Sigmoid colon (tissue), 7 donors: ENCODE data around the gene SAA1. TPM values are rescaled to one million over a fixed set of nuclear protein-coding genes. Genes with fewer than 3 reads are reported as not detected.

ENCODE experiments used
- DNase-seq: peaks from one replicate; pipeline ENCODE4 v3.0.0-alpha.2; 2019
- H3K27ac ChIP-seq, 4 donors: fragments of 200-600 bp; sonication (generic); one replicate each; pipeline ENCODE4 v1.5.1; 2016 to 2019; ENCODE audit warnings: mild to moderate bottlenecking in 1 of 4
- H3K27me3 ChIP-seq, 3 donors: fragments of 200-600 bp; sonication (generic); one replicate each; pipeline ENCODE4 v1.5.1; 2019; ENCODE audit warnings: mild to moderate bottlenecking in 1 of 3
- H3K36me3 ChIP-seq, 4 donors: fragments of 200-600 bp; sonication (generic); one replicate each; pipeline ENCODE4 v1.5.1; 2016 to 2019
- H3K4me1 ChIP-seq, 4 donors: fragments of 200-600 bp; sonication (generic); one replicate each; pipeline ENCODE4 v1.5.1; 2017 to 2019
- H3K4me3 ChIP-seq, 4 donors: fragments of 200-600 bp; sonication (generic); one replicate each; pipeline ENCODE4 v1.5.1; 2017 to 2019; ENCODE audit warnings: mild to moderate bottlenecking in 2 of 4, moderate library complexity in 1 of 4
- H3K9me3 ChIP-seq, 4 donors: fragments of 200-600 bp in 3 of 4; sonication (generic) in 3 of 4; one replicate each; pipeline versions ENCODE4 v1.5.1 to v1.6.1; 2013 to 2019
- EP300 ChIP-seq, 4 donors: sonication (generic); formaldehyde crosslinking; IDR thresholded peaks; one replicate each; pipeline ENCODE4 v1.6.1; 2017; ENCODE audit warnings: antibody characterized with exemption in 4 of 4
- POLR2A ChIP-seq, 2 donors: fragments of 450-650 bp; IDR thresholded peaks; one replicate each; pipeline ENCODE4 v1.6.1; 2016; ENCODE audit warnings: antibody characterized with exemption in 2 of 2, mild to moderate bottlenecking in 2 of 2, moderate library complexity in 2 of 2
- POLR2AphosphoS5 ChIP-seq, 4 donors: sonication (generic); formaldehyde crosslinking; IDR thresholded peaks; one replicate each; pipeline ENCODE4 v1.6.1; 2017; ENCODE audit warnings: antibody characterized with exemption in 4 of 4
- WGBS, 2 donors: extraction: QIAGEN DNeasy Blood & Tissue Kit; methylation state at CpG; one replicate each; pipeline ENCODE4 v1.1.7; 2013; 5-methylcytosine and 5-hydroxymethylcytosine counted together
- intact Hi-C: fragments of 100-400 bp; cut with DNase I; formaldehyde crosslinking; loops from one replicate; pipeline ENCODE4 v1.15.1; 2023
- polyA plus RNA-seq, 3 donors: library from polyadenylated mRNA; stranded (reverse); fragments of 200-250 nt; gene quantifications; one replicate each; pipeline ENCODE4 v1.2.3, GENCODE V29; 2013
- total RNA-seq, 4 donors: library from RNA; depleted of rRNA; stranded (reverse); fragments of >200 nt; gene quantifications; one replicate each; pipeline ENCODE4 v1.1.0, GENCODE V29; 2016
- TF ChIP-seq, protein P1 (sequence below), 4 experiments: fragments of 450-650 bp in 3 of 4; fragments of 200-600 bp in 1 of 4; IDR thresholded peaks; one replicate each; pipeline ENCODE4 v1.5.1; 2016 to 2019; ENCODE audit warnings: antibody characterized with exemption in 4 of 4, mild to moderate bottlenecking in 3 of 4, moderate library complexity in 2 of 4
- donor health status: healthy with polysubstance abuse.
- donor health status: Bipolar disorder and iron deficiency.
- donor health status: healthy.

Gene SAA1
- 10 to 100 TPM in 1 of 4 donors, 1 to 10 TPM in 2, not detected in 1; 1.6 to 68.8 (median 1.9) TPM for total RNA-seq
- polyA plus RNA-seq: 100 to 1,000 TPM in 1 of 3 donors, 10 to 100 TPM in 1, 1 to 10 TPM in 1; 5.5 to 250 (median 11.4) TPM

DNA sequence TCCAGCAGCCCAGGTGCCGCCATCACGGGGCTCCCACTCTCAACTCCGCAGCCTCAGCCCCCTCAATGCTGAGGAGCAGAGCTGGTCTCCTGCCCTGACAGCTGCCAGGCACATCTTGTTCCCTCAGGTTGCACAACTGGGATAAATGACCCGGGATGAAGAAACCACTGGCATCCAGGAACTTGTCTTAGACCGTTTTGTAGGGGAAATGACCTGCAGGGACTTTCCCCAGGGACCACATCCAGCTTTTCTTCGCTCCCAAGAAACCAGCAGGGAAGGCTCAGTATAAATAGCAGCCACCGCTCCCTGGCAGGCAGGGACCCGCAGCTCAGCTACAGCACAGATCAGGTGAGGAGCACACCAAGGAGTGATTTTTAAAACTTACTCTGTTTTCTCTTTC lies at the start of gene SAA1:
Gene SAA1, plus strand, starts transcription at position 316 of the 400 bp plus-strand sequence. CDS start 624 bp downstream, outside the sequence.
- intact Hi-C loops: no loop called here
- Histone ChIP-seq H3K27me3 (no peaks in the 10 kb centered on the region), H3K9me3 (no peaks in the 10 kb centered on the region), H3K4me1 (no peaks in the 10 kb centered on the region), H3K27ac (no peak within 1 kb of the TSS), H3K36me3 (no peaks in the 10 kb centered on the region), H3K4me3 (no peak within 1 kb of the TSS)
- WGBS, 2 donors: 64 to 68% methylated on average over 8 of the region's 8 CpGs
- no peak for DNase-seq
- TF ChIP-seq POLR2AphosphoS5 (IDR thresholded peaks at IDR 0.05) (no peak), EP300 (IDR thresholded peaks at IDR 0.05) (no peak), POLR2A (IDR thresholded peaks at IDR 0.05) (no peak)
- TF ChIP-seq, protein P1, sequence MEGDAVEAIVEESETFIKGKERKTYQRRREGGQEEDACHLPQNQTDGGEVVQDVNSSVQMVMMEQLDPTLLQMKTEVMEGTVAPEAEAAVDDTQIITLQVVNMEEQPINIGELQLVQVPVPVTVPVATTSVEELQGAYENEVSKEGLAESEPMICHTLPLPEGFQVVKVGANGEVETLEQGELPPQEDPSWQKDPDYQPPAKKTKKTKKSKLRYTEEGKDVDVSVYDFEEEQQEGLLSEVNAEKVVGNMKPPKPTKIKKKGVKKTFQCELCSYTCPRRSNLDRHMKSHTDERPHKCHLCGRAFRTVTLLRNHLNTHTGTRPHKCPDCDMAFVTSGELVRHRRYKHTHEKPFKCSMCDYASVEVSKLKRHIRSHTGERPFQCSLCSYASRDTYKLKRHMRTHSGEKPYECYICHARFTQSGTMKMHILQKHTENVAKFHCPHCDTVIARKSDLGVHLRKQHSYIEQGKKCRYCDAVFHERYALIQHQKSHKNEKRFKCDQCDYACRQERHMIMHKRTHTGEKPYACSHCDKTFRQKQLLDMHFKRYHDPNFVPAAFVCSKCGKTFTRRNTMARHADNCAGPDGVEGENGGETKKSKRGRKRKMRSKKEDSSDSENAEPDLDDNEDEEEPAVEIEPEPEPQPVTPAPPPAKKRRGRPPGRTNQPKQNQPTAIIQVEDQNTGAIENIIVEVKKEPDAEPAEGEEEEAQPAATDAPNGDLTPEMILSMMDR (IDR thresholded peaks at IDR 0.05): no peak

DNA sequence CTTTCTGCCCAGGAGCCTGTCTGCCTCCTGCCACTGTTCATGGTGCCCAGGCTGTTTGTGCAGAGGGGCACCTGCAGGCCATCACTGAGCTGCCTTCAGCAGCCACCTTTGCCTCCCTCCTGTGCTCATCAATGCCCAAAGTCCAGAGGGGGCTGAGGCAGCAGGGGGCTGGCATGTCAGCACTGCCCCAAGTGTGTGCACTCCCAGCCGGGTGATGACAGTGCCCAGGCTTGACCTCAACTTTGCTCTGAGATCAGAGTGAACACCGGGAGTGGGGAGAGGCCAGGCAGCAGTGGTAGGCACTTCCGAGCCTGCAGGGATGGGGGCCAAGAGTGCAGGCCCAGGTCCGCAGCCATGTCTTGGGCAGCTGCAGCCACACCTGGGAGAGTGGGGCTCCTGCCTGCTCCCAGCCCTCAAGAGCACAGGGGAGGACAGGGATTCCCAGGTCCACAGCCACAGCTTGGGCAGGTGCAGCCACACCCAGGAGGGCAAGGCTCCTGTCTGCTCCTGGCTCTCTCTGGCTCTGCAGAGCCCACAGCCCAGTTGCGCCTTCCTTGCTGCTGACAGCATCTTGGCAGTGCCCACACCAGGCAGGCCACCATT lies 44.7 kb upstream of the SAA1 start:
- Histone ChIP-seq H3K36me3 (no peaks in the 10 kb centered on the region), H3K4me1 (no peaks in the 10 kb centered on the region), H3K9me3 (no peaks in the 10 kb centered on the region), H3K27ac (no peak overlapping the region), H3K27me3 (no peaks in the 10 kb centered on the region), H3K4me3 (no peak overlapping the region)
- 64 to 91% methylated on average over 5 of the region's 5 CpGs for WGBS, 2 donors
- no peak for DNase-seq
- TF ChIP-seq POLR2AphosphoS5 (IDR thresholded peaks at IDR 0.05) (no peak), POLR2A (IDR thresholded peaks at IDR 0.05) (no peak), EP300 (IDR thresholded peaks at IDR 0.05) (no peak)
- TF ChIP-seq, protein P1 (IDR thresholded peaks at IDR 0.05): no peak
- intact Hi-C loops: no loop called here

DNA sequence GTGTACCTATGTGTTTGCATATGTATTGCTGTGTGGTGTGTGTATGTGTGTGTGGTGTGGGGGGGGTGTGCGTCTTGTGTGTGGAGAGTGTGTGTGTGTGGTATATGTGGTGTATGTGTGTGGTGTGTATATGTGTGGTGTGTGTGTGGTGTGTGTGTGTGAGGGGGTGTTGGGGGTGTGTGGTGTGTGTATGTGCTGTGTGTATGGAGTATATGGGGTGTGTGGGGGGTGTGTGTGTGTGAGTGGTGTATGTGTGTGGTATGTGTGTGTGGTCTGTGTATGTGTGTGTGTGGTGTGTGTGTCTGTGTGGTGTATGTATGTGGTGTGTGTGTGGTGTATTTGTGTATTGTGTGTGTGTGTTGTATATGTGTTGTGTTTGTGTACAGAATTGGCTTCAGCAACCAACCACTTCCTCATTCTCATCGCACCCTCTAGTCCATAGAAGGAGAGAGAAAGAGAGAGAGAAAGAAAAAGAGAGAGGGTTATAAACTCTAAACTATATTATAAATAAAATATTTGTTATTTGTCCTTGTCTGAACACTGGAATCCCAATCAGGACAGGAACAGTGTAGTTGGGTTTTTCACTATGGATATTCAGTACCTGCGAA lies 43.1 kb upstream of the SAA1 start:
- WGBS, 2 donors: 84 to 92% methylated on average over 3 of the region's 3 CpGs
- TF ChIP-seq POLR2A (IDR thresholded peaks at IDR 0.05) (no peak), POLR2AphosphoS5 (IDR thresholded peaks at IDR 0.05) (no peak), EP300 (IDR thresholded peaks at IDR 0.05) (no peak)
- TF ChIP-seq, protein P1 (IDR thresholded peaks at IDR 0.05): no peak
- intact Hi-C loops: no loop called here

DNA sequence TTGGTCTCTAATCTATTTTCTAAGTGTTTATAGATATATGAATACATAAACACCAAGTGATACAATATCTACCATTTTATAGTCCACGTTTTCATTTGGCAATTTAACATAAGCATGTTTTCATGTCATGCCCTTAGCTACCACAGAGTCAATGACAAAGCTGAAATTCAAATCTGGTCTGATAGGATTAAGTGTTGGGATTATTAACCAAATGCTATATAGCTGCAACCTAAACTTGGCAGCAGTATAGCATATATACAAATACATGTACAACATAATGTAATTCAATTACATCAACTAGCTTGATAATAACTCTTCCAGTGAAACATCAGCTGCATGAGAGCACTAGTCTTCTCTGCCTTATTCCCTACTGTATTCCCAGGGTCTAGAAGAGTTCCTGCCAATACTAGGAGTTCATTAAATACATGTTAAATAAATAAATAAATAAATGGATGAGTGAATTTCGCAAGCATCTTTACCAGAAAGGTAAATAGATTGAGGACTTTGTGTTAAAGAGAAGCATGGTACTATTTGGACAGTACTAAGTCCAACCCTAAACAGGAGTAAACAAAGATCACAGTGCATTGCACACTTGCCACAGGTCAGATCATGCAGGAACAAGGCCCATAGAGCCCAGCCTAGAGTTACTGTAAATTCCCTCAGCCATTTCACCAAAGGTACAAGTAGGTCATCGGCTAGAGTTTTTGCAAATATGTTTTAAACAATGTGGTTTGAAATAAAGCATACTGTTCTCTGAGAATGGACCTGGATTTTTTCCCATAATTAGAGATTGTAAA lies 42.3 kb upstream of the SAA1 start:
- no peak for TF ChIP-seq POLR2AphosphoS5 (IDR thresholded peaks at IDR 0.05)
- no peak for TF ChIP-seq POLR2A (IDR thresholded peaks at IDR 0.05)
- TF ChIP-seq EP300 (IDR thresholded peaks at IDR 0.05): no peak
- TF ChIP-seq, protein P1 (IDR thresholded peaks at IDR 0.05): no peak
- WGBS, 2 donors: 44 to 85% methylated on average over 3 of the region's 3 CpGs
- intact Hi-C loops: no loop called here
- Histone ChIP-seq H3K9me3 (no peaks in the 10 kb centered on the region), H3K4me3 (no peak overlapping the region), H3K4me1 (no peaks in the 10 kb centered on the region), H3K27me3 (no peaks in the 10 kb centered on the region), H3K36me3 (no peaks in the 10 kb centered on the region), H3K27ac (no peak overlapping the region)
- DNase-seq: no peak

More for the DNA sequence above, 43.1 kb upstream of the SAA1 start:
- Histone ChIP-seq H3K27ac (no peak overlapping the region), H3K36me3 (no peaks in the 10 kb centered on the region), H3K4me1 (no peaks in the 10 kb centered on the region), H3K4me3 (no peak overlapping the region), H3K9me3 (no peaks in the 10 kb centered on the region), H3K27me3 (no peaks in the 10 kb centered on the region)
- no peak for DNase-seq
